ENCODE data around the gene KMO.

Gene KMO

DNA sequence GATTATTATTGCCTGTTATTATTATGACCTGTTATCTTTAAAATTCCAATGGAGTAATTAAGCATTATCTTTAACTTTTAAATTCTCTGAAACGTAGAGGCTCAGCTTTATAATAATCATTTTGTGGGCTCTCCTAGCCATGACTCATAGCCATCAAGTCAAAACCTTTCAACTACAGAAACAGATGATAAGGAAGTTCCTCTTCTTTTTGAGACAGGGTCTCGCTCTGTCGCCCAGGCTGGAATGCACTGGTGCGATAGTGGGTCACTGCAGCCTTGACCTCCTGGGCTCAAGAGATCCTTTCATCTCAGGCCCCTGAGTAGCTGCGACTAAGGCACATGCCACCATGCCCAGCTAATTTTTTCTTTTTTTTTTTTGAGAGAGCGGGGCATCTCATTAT lies 64.5 kb downstream of the KMO start:
- no peak for DNase-seq (ENCODE audit: low read depth)

DNA sequence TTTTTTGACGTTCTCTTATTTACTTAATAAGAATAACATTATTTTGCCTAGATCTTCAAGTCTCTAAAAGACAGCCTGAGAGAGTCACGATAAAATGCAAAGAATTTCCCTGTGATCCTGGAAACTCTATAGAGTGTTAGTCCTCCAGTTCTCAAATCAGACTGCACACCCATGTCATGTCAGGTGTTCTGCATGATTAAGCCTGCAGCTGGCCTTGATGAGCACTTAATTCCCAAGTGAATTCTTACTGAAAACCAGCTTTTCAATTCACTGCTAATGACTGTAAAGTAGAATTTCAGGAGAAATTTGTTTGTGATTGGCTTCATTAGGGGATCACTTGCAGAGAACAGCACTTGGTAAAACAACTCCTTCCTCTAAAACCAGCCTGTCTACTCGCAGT lies 66.1 kb downstream of the KMO start:
- no peak for DNase-seq (ENCODE audit: low read depth)

DNA sequence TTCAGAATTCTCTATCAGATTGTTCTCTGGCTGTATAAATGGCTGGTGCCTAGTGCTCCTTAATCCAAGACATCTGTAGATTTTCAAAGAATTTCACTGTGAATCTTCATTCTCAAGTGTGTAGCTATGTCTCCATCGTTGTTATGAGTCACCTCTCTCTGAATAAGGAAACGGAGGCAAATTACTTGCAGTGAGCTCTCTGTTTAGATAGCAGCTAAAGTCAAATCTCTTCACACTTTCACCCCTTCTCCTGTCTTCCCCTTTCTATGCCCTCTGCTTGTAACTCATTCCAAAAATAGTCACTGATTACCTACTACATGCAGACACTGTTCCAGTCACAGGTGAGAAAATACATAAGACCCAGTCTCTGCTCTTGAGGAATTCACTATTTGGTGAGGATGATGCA lies 68.3 kb downstream of the KMO start:
- no peak for DNase-seq (ENCODE audit: low read depth)

DNA sequence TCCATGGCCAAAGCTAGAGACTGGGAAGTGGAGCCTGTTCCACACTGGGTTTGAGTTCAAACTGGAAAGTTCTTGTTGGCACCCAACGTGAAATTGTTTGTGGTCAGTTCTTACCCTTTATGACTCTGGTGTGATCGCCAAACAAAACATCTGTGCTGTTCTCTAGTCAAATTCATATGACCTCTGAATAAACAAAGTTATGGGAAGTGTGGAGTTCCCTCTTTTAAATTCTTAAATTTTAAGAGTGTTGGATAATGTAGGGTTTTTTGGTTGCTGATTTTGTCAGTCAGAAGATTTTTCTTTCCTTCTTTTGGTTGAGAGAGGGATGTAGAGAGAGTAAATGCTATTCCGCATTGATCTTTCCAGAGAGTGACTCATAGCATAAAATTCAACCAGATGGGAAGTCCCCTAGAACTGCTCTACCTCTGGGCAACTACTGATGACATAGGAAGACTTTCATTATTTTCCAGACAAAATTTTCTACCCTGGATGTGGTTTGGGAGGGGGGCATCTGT lies 71.6 kb downstream of the KMO start:
- peak; percentile 91 for DNase-seq (ENCODE audit: low read depth)

DNA sequence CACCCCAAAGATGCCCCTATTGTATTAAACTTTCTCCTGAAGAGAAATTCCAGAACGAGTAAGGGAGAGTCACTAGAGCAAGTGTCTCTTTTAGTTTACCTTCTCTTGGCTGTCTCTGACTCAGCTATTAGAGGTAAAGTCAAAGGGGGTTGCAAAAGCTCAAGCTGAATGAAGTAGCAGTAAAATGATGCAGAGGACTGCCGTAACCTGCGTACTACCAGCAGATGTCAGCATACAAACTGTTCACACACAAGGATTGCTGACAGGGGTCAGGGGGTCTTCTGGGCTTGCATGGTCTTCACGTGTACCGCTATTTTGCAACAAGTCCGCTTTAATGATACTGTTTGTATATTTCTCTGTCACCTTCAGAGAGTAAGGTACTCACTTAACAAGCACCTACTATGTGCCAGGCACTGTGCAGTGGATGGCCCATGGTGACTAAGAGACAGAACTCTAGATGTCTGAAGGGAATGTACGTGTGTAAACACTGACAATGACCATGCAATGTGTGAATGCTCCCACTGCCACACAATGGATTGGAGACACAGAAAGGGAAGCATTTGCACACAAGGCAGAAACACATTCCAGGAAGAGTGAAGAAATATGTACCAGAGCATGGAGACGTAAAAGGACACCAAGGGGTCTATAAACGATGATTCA lies 73.1 kb downstream of the KMO start:
- DNase-seq (ENCODE audit: low read depth), result no peak

DNA sequence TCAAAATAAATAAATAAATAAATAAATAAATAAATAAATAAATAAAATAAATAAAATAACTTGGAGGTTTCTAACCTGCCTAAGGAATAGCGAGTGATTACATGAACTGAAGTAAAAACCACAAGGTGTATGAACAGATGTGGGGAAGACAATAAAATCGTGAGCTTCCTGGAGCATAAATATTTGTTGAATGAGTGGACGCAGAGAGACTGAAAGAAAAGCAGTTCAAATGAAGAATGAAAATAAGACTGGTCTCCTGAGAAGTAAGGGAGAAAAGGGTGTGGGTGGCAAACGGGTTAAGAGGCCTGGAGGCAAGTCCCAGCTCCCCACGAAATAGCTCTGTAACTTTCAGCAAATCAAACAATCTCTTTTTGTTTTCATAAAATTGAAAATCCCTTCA lies 74.4 kb downstream of the KMO start:
- DNase-seq (ENCODE audit: low read depth), result no peak

DNA sequence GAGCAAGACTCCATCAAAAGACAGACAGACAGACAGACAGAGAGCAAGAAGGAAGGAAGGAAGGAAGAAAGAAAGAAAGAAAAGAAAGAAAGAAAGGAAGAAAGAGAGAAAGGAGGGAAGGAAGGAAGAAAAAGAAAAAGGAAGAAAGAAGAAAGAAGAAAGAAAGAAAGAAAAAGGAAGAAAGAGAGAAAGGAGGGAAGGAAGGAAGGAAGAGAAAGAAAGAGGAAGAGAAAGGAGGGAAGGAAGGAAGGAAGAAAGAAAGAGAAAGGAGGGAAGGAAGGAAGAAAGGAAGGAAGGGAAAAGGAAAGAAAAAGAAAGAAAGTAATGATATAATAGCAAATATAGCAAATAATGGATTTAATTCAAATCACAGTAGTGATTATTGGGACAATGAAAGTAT lies 75.3 kb downstream of the KMO start:
- DNase-seq (ENCODE audit: low read depth), result no peak

DNA sequence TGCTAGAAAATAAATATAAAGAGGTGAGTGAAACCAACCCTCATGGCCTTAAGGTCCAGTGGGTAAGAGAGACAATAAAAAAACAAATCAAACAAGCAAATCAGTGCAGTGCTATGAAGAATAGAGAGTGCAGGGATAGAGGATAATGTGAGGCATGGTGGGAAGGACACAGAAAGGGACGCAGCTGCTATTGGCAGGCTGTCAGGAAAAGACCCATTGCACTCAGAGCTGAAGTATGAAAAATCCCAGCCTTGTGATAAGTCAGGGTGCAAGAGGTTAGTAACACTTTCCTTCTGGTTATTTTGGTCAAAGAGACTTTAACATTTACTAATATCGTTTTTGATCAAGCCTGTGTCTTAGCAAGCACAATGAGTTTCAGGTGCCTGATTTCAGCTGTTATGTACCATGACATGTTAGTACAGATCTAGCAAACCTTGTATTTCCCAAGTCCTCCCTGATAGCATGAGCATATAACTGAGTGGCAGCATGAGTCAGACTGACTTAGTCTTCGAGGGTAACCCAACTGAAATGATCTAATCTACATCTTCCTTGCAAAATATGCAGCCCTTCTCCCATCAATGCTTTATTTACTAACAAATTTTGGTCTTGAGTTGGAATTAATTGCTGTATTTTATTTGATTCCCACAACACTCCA lies 76.3 kb downstream of the KMO start:
- no peak for DNase-seq (ENCODE audit: low read depth)

DNA sequence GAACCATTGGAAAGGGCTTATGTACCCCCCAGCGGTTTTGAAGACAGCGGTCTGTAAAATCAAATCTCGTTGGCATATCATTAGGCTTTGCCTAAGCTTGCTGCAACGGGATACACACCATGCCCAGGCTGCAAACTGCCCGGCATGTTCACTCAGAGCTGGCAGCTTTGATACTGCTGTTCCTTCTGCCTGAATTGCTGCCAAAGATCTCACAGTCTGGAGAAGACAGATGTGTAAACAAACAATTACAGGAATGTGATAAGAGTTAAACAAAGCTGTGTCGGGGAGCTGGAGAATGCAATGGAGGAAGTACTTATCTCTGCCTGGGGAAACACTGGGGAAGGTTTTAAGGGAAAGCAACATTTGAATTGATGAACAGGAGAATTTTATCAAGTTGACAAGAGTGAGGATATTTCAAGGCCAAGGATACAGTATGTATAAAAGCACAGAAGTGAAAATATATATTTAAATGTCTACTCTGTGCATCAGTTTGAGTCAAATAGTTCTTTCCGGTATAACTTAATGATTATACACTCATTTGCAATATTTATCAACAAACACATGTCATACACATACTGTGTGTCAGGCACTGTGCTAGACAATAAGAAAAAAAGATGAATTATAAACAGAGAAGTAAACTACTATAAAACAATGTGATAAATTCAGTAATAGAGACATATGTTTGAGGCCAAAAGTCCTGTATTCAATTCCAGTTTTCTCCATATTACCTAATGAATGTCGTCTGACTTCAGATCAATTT lies 78.1 kb downstream of the KMO start:
- DNase-seq (ENCODE audit: low read depth), result no peak

DNA sequence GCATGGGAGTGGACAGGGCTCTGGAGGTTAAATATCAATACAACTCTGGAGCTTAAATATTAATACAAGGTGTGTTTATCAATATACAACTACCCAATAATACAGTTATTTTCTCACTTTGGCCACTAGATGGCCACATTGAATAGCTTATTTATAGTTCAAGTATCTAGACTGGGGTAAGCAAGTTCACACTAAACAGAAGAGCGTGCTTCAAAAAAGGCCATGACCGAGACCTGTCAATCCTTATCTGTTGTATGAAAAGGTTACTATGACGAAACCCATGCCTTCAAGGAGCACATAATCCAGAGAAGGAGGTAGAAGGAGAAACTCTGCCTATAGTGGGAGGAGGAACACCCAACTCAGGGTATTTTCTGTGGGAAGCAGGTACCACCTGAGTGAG lies 78.9 kb downstream of the KMO start:
- DNase-seq (ENCODE audit: low read depth), result peak; percentile 57

DNA sequence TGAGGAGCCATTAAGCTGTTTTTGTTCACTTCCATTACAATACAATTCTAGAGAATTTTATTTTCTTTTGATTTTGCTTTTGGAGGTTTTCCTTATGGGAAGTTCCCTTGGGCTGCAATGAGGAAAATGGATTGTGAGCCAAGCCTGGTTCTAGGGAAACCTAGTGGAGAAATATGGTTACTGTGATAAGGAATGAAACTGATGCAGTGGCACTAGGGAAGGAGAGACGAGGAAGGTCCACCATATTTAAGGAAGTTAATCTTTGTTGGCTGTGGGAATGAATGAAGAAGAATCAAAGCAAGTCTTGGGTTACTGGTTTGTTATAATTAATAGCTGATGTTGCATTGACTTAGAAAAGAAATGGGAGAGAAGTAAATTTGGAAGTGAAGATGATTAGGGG lies 79.6 kb downstream of the KMO start:
- DNase-seq (ENCODE audit: low read depth), result no peak

DNA sequence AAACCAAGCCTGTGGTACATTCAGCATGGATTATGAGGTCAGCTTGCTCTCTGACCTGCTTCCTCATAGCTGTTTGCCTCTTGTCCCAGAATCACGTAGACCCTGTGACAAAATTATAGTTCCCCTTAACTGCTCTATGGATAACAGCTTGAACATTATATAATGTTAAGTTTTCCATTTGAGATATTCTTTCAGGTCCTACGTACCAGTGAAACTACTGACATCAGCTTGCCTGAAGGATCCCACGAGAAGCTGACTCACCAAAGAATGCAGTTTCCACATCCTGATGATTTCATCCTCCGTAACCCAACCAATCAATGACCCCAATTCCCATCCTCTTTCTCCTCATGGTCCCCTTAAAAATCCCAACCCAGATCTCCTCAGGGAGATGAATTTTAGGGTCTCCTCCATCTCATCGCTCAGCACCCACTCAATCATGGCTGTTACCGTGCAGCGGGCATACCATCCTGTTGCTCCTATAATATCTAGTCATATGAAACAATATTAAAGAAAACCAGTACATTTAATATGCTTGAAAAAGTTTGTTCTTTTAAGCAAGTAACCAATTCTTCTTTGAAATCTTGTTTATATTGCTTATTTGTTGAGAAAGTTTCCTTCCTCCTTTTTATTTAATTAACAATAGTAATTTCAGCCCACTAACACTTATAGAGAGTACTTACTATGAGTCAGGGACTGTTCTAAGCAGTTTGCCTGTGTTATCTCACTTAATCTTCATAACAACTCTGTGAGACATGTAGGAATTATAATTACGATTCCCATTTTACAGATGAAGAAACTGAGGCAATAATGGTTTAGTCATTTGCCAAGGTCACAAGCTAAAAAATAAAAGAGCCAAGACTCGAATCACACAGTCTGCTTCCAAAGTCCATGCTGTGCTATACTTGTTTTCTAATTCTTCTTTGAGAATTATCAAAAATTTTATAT lies 80.6 kb downstream of the KMO start:
- peak; percentile 85 for DNase-seq (ENCODE audit: low read depth)

DNA sequence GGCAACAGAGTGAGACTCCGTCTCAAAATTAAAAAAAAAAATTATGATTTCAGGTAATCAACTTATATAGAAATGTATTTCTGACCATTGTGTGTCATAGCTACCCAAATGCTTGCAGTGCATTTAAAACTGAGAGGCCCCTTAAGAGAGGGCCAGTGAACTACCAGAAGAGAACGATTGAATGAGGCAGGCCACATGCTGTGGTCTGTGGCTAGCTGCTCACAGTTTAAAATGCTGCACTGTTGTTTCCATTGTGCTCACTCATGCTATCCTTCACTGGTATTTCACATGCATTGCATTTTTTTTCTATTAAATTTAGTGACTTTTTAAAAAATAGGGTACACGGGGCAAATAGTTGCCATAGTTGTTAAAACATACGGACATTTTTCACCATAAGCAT lies 82.0 kb downstream of the KMO start:
- no peak for DNase-seq (ENCODE audit: low read depth)

DNA sequence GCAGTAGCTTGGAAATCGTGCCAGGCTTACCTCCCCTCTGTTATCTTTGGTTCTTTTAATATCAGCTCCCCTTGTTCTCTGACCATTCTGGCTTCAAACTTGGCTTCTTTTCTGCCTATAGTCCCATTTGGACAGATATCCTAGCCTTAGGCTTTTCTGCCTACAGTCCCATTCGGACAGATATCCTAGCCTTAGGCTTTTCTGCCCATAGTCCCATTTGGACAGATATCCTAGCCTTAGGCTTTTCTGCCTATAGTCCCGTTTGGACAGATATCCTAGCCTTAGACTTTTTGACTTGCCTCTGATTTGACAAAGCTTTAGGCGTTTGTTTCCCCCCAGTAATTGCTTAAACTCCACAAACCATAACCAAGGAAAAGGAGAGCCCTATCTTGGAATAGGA lies 82.4 kb downstream of the KMO start:
- no peak for DNase-seq (ENCODE audit: low read depth)

DNA sequence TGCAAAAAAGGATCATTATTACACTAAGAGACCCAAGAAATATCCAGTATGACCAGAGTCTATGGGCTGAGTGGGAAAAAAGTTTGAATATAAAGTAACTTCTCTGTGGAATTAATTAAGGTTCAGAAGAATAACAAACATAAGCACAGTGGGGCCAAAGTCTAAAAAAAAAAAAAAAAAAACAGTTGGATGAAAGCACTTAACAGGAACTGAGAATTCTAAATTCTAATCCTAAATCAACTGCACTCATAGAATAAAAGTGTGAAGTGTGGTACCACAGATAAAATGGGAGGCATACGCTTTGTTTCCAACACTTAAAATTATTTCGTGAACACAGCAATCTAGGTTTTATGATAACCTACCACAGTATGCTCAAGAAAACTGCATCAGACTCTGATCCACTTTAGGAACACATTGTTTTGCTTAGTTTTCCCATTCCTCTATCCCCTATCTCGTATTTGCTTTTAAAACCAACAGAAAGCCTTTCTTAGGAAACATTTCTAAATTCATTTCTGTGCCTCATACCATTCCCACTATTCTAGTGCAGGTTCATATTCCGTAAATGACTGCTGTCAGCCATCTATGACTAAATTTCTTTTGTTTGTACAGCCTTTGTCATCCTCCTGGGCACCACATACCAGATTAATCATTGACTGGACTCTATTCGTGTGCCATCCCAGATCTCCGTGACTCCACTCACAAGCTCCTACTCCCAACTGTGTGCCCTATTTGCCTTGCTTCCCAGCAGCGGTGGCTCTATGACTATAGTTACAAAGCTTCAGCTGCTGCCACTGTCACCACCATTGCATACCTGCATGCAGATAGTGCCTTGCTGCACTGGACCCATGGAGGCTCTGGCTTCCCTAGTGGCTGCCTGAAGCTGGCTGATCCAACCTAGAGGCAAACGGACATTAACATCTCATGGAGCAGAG lies 83.1 kb downstream of the KMO start:
- DNase-seq (ENCODE audit: low read depth), result no peak

DNA sequence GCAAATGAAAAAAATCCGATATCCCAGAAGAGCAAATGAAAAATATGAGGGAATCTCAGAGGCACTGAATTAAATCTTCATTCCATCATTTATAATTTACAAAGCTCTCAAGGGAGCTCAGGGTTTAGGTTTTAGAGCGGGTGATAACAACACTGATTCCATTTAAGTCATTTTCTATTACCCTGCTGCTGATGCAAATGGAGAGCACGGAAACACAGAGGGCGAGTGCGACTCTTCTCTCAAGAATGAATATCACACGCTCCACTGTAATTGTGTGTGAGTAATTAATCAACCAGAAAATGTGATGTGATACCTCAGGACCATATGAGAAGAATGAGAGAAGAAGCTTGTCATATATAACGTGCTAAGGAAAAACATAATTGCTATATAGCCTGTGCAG lies 85.2 kb downstream of the KMO start:
- DNase-seq (ENCODE audit: low read depth), result no peak

DNA sequence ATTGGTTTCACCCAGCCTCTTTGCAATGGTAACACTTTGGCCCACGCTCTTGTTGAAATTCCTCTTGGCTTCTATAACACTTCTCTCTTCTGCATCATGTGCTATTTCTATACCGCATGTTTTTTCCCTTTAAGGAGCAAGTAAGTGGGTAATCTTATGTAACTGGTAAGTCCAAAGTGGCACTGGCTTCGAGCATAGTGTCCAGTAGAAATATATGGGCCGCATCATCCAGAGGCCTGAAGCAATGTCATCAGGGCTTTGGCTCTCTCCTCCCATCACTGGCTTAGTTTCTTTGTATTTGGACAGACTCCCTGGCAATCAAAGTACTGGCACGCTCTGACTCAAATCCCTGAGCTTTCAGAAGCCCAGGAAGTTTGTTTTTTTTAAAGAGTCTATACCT lies 90.5 kb downstream of the KMO start:
- DNase-seq (ENCODE audit: low read depth), result peak; percentile 53

DNA sequence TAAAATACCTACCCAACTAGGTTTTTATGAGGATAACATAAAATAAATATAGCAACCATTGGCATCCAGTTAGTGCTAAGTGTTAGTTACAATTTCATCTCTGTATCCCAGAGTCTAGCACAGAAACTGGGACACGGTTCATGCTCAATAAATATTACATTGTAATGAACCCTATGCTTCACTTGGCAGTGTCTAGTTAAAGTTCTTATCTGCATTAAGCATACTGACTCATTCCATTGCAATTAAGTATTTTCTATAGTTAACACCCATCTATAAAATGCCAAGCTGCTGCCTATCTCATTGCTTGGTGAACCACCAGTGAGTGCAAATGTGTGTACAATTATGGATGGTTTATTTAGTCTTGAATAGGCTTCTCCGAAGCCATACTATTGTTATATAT lies 92.8 kb downstream of the KMO start:
- no peak for DNase-seq (ENCODE audit: low read depth)

DNA sequence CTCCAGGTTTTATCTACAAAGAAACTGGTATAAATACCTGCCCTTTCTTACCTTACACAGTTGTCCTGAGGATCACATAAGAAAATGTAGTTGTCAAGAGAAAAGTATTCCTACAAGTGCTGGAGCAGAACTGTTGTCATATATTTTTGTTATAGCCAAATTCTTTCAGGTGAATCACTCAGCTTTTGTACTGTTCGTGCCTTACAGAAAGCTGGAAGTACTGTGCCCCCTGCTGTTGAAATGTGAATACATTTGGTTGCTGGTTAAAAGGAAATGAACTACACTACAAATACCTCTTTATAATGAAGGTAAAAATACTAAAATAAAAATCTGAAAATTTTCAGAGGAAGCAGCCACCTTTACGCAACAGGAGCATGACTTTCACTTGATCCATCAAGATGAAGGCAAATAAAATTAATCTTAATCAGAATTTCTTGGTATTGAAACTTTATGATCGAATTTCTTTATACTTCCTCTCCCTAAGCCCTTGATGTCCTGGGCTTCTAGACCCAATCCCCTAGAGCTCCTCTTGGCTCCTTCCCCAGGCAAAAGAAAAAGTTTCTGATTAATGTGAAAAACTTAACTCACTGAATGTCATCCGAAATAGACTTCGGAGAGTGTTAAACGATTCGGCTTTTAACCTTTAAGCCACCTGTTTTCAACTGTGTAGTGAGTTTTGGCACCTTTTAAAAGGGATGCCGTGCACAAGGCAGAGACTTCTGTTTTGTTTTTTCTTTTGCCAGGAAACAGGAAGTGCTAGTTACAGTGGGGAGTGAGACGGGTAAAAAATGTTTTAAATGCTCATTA lies 95.5 kb downstream of the KMO start:
- peak; percentile 72 for DNase-seq (ENCODE audit: low read depth)

DNA sequence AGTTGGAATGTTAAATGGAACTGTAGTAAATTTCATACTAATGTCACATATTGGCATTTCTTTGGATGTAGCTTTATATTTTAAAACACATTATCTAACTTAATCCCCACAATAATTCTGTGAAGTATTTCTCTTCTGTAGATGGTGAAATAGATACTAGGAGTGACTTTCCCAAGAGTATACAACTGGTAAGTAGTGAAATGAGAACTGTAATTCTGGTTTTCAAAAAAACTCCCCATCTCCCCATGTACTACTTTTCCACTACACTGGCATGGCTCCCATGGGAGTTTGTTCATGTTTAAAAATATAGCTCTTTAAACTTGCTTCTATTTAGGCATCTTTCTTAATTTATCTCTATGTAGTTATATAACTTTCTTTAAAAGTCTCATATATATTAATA lies 97.8 kb downstream of the KMO start:
- DNase-seq (ENCODE audit: low read depth), result no peak
